Stimulated activated CD4-positive, alpha-beta T cell treated with anti-CD3 and anti-CD28 coated beads, Interleukin-1b, Interleukin-23, amount 100 ng/mL, for 4 hours (primary cell): Measurements from ENCODE around the gene FMN2.

Source experiments
- DNase-seq, 2 donors: peaks; one replicate each; pipeline ENCODE4 v3.0.0-alpha.2; 2020; ENCODE audit warnings: low read depth in 2 of 2

FMN2 gene

DNA sequence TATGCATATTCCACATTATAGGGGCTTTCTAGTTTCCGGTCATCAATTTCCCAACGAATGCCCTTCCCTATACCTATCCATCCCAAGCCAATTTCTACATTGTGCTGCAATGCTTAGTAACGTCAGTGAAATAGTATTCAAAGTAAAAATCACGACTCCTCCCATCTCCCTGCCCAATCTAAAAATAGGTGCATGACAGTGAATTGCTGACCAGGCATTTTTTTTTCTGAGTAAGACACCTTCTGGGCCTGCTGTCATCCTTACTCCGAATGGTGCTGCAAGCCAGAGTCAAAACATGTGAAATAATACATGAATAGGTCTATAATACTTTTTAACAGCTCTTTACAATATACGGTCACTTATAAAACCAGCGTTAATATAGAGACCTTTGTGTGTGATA lies 400.1 kb downstream of the FMN2 start:
- DNase-seq, result no peak

DNA sequence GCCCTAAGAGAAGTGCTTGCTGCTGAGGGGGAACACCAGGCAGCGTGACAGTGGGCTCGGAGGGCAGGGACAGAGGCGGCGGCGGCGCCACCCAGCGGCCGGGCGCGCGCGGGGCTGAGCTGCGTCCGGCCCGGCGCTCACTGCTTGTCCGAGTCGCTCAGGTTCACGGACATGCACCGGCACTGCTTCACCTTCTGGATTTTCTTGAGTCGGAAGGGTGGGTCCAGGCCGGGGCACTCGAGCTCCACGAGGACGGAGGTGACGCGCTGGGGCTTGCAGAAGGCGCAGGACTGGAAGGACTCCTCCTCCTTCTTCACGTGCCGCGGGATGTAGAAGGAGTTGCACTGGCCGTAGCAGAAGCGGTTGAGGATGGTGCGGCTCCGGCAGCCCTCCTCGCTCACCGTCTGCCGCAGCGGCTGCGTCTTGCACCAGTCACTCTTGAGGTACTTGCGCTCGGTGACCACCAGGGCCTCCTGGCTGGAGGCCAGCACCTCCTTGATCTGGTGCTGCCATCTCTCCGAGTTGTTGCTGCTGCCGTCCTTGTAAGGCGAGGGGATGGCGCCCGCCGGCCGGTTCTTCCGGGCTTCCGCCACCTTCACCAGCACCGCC lies 401.3 kb downstream of the FMN2 start:
- DNase-seq, result no peak

DNA sequence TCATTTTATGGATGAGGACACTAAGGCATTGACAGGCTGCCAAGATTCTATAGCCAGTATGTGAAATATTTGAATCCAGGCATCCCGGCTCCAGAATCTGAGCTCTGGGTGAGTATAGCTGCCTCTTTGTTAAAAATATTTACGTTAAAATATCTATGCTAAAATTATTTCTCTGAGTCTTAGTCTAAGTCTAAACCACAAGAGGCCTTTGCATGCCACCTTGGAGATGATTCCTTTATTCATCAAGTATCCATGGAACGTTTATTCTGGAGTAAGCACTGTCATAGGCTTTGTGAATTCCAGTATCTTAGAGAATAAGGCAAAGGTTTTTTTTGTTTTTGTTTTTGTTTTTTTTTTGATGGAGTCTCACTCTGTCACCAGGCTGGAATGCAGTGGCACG lies 403.9 kb downstream of the FMN2 start:
- no peak for DNase-seq

DNA sequence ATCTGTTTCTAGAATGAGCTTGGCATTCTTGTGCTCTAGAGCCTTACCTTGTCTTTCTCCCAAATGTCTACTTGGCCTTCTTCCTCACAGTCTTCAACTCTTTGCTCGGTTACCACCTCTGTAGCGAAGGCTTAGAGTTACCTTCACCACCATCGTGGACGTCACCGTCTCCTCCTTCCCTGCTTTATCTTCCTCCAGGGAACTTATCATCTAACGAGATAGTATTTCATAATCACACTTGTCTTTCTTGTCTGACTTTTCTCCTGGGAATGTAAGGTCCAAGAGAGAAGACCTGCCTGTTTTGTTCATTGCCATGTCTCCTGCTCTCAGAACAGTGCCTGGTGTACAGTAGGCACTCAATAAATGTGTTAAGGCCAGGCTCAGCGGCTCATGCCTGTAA lies 404.7 kb downstream of the FMN2 start:
- no peak for DNase-seq

DNA sequence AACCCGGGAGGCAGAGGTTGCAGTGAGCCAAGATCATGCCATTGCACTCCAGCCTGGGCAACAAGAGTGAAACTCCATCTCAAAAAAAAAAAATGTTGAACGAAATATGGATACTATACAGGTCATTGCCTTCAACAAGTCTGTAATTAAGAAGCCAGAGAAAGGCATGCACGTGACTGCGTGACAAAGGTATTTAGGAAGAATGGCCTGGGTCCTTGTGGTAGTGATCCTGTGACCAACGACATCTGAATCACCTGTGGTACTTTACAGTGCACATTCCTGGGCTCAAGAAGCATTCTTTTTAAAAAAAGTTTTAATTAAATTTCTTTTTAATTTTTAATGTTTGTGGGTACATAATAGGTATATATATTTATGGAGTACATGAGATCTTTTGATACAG lies 405.3 kb downstream of the FMN2 start:
- no peak for DNase-seq

DNA sequence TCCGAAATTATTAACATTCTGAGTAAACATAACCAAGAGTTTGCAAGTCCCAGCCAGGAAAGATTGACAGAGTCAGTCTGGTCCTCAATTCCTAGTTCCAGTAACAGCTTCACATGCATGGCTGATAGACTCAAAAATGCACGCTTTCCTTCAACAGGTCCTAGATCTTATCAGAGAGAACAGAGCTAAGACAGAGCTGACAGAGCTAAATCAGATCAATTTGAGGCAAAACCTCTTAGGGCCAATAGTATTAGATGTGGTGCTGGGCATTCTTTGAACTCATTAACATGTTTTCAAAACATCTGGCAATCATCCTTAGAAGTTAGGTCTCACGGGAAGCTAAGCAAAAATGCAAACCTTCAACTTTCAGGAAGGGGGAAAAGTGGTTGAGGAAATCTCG lies 406.2 kb downstream of the FMN2 start:
- DNase-seq, result no peak

DNA sequence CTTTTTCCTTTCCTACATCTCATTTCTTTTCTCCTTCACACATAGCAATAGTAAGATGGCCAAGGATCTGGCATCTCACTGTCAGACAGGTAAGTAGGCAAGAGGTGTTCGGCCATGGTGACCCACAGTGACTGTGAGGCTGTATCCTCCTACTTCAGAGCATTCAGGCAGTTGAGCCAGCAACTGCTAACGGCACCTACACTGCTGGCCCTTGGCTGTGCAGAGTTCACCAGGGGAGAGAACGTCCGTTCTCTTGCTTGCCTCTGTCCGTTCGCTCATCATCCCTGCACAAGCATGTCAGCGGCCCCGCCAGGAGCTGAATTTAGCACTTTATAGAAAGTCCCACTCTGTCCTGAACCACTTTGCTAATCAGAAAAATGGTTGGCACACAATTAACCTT lies 406.7 kb downstream of the FMN2 start:
- no peak for DNase-seq

DNA sequence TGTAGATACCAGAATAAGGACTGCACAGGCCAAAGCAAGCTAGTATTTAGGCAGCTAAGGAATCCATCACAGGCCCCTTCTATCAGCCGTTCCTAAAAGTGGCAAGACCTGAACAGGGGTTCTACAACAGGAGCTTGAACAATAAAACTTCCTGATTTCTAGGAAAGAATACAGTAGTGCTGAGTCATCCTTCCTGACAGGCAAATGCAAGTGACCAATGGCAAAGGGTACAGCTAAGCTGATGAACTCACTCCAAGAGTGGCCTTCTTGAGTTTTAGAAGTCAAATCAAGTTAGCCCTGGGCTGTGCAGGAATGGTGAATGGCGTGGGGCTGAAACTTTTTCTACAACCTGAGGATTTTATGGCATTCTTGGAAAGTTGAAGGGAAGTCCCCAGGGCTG lies 407.3 kb downstream of the FMN2 start:
- DNase-seq, result no peak

DNA sequence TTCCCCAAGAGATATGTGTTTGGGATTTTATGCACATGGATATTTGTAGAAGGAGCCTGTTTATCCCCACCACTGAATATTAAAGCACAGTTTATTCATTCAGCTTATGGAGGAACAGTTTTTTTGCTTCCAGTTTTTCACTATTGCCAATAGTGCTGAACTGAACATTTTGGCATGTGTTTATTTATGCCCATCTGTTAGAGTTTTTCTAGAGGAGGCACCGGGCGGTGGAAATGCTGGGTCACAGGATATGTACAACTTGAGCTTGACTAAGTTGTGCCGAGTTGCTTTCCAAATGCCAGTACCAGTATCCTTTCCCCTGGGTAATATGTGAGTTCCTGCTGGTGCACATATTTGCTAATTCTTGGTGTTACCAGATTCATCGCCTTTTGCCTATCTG lies 409.0 kb downstream of the FMN2 start:
- no peak for DNase-seq

DNA sequence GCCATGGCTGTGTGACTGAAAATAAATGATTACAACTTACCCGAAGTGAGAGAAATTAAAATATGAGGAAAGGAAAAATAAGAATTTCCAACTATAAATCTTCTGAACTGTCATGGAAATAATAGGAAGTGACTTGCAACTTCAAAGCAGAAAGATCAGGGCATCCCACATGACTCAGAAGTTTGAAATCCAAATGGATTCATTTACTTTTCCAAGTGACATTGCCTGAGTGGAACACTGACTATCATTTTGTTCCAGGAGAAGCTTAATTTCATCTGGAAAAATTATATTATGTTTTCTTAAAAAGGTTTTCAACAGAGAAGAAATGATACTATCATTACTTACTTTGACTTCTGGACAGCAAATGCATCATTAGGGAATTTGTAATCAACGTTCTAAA lies 409.4 kb downstream of the FMN2 start:
- DNase-seq, result no peak

DNA sequence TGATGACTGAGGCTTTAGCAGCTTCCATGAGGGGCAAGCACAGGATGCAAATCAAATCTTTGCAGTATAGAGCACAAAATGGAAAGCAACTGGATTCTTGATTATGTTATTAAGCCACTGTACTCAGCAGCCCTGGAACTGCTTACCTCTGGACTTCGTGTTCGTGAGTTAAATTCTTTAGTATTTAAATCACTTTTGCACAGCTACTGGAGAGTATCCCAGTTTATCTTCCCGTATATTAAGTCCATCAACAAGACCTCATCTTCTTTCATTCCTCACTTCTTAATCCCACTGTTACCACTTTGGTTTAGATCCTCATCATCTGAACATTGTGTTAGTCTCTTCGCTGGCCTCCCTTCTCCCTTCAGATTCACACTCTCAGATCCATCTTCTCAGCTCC lies 411.4 kb downstream of the FMN2 start:
- DNase-seq, result no peak

DNA sequence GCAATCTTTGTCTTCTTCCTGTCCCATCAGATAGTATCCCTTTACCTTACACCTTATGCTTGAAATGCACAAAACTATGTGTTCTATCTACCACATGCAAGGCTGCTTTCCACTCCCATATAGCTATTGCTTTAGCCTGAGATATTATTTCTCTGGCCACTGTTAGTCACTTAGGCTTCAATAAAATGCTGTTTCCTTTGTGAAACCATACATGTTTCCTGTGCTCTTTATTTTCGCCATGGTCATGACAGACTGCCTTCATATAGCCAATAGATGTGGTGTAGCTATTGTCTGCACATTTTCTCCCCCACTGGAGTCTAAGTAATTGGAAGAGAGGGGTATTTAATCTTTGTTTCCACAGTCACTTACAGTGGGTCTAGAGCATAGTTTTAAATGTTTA lies 411.9 kb downstream of the FMN2 start:
- no peak for DNase-seq

DNA sequence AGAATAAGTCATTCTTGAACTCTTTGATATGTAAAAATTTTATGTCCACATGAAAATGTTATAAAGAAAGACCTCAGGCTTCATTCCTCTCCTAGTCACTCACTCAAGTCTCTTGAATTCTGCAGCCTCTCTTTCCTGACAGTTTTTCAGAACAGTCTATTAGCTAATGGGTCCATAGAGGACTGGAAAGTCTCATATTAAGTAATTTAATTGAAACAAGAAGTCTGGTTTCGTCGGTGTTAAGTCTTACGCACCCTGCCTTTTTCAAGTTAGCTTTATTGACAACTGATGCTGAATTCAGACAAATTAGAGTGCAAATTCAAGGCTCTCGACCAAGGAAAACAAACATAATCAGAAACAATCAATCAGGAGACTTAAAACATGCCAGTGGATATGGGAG lies 414.5 kb downstream of the FMN2 start:
- DNase-seq, result no peak

DNA sequence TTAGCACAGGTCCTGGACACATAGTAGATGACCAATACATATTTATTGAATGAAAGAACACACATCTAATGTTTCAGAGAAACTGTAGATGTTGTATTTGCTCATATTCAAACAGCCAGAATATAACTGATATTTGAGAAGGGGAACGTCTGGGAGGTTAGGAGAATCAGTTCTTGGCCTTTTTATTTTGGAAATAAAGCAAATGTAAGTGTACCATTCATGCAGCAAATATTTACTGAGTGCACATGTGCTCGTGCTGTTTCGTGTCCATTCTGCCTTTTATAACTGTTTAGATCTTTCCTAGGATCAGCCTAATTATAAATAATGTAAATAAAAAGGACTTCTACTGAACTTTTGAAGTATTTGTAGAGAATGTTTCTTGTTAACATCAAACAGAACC lies 416.5 kb downstream of the FMN2 start:
- DNase-seq, result no peak

DNA sequence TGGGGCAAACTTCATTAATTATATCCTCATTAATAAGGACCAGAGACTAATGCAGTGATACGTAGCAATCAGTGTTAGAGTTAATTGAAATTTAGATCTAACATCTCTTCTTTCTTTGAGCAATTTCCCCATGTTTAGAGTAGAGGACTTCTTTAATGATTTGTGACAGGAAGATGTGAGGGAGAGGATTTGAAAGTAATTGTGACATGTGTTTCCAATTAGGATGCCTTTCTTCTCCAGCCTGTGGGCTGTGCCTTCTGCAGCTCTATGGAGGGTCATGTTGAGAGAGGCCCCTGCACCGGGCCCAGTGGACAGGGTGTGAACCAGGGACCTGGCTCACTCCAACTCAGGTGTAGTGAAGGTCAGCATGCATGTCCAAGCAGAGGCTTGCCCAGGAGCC lies 417.3 kb downstream of the FMN2 start:
- no peak for DNase-seq

DNA sequence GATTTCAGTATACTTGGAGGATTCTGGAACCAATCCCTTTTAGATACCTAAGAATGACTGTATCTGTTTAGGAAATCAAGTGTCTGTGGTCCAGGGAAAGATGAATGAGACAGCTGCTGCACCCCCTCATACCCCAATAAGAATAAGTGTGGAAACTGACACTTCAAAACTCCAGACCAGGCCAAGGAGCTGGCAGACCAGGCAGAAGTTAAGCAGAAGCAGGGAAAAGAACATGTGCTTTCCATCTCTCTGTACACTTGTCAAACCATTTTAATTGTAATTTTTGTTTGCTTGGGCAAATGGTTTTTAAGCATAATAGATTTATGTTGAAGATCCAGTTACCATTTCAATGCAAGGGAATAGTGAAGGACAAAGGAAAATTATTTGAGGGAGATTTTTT lies 420.1 kb downstream of the FMN2 start:
- no peak for DNase-seq

DNA sequence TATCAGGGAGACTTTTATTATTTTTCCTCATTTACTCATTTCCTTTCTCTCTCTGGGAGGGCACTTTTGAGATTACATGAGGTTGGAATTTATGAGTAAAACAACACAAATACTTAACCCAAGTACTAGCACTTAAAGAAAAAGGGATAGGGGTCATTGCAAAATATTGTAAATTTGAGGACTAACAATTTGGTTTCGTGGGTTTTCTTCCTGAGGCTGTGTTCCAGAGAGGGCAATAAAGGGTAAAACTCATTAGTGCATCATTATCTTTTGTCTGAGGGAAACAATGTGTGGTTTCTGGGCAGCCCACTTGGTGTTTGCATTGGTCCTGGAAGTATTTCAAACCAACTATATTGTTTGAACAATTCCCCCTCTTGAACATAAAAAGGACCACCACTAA lies 423.8 kb downstream of the FMN2 start:
- no peak for DNase-seq

DNA sequence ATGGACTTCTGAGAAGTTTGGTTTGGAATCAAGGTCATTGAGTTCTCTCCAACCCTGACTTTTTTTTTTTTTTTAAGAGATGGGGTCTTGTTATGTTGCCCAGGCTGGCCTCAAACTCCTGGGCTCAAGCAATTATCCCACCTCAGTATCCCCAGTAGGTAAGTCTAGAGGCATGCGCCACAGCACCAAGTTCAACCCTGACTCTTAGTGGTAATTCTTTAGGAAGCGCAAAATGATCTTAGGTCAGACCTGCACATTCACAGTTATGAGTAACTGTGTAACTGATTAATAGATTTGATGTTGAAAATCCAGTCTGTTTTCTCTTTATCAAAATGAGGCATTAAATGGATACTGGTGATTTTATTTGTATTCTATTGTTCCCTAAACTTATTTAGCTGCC lies 424.4 kb downstream of the FMN2 start:
- no peak for DNase-seq

DNA sequence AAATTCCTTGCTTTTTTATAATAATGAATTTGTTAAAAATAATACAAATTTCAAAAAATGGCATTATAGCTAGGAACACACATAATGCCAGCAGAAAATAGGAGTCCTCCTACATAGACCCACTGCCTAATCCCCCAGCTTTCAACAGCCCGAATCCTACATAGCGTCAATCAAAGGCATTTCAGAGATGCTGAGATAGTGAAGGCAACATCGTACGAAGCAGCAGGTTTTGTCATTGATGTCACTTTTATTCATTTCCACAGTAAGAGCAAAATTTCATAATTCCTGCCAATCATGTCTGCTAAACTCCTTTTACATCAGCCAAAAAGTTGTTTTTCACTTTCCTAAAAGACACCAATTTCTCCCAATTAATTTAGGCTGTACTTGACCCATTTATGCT lies 426.2 kb downstream of the FMN2 start:
- DNase-seq, result no peak

DNA sequence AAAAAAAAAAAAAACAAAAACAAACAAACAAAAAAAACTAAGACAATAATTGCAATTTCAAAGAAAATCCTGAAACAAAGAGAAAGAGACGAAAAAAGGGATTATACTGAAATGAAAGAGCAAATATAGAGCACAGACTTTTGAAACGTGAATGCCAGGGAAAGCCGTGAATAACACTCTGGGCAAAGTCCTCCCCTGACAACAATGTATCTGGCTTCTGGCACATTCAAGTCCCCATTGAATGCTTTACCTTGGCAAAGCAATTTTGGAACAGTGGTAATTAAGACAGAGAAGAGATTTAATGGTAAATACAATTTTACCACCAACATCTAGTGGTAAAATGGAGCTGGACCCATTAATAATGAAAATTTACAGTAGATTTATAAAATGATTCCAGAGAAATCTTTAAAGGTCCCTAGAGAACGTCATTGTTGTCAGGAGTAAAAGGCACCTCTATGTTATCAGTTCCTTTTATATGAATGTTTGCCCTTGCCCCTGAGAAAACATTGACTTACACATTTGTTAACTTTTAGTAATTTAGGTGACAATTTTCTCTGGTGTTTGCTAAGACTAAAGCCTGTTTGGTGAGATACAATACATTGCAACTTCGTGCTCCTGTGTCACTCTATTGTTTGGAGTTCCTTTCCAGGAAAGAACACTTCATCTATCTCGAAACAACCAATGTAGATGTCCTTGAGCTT lies 430.6 kb downstream of the FMN2 start:
- no peak for DNase-seq

DNA sequence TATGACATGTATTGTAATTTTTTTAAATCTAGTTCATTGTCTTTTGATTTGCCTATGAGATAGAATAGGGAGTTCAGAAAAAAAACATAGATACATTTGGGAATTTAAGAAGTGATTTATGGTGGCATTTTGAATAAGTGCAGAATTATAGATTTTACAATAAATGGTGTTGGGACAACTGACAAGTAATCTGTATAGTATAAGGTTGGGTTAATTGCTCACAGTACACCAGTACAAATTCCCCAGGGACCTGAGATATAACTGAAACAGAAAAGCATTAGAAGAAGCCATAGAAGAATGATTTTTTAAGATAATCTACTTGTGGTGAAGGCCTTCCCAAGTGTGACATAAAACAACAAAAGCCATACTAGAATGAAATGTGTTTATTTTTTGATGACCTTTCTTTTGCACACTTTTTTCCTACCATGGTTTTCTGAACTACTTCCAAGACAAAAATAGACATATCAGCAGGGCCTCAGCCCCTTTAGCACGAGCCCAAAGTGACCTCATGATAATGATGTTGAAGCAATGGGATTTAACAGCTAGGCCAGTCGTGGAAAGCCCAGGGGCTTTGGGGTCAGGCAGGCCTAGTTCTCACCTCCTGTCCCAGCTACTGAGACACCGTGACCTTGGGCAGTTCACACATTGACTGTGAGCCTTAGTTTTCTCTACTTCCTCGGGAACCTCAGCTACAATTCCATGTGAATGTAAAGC lies 432.8 kb downstream of the FMN2 start:
- DNase-seq, result no peak
